CD8-positive, alpha-beta memory T cell (primary cell): ENCODE measurements around the gene CMA1. TPM values are rescaled to one million over a fixed set of nuclear protein-coding genes. Genes with fewer than 3 reads are reported as not detected.
"Not testable (repeated sequence)": the region's sequence is repeated elsewhere in the genome, so short reads cannot be mapped to it uniquely, and the experiment has no call there.

Experiments
- CTCF ChIA-PET: fragments of 350-600 bp; sonication (Branson Sonifier 250); formaldehyde crosslinking; loops from one replicate; lab custom pipeline; 2021; ENCODE audit warnings: antibody characterized with exemption; lab: Charles Lee
- POLR2A ChIA-PET: fragments of 350-600 bp; sonication (Branson Sonifier 250); formaldehyde crosslinking; loops from one replicate; lab custom pipeline; 2021; ENCODE audit warnings: antibody characterized with exemption; lab: Charles Lee
- DNase-seq, 5 donors: peaks; one replicate each; pipeline versions ENCODE4 v3.0.0 to v3.0.0-alpha.2; 2020 to 2022; ENCODE audit warnings: mixed read lengths in 1 of 5
- H3K27ac ChIP-seq: one replicate; pipeline ENCODE4 v1.7.0; 2013; ENCODE audit warnings: low read depth, mild to moderate bottlenecking, low read length, moderate library complexity
- H3K27me3 ChIP-seq: 2 replicates; pipeline ENCODE4 v1.7.0; 2013; ENCODE audit warnings: low read length, mild to moderate bottlenecking; ENCODE audit not compliant: insufficient read depth, poor library complexity, severe bottlenecking
- H3K36me3 ChIP-seq: 2 replicates; pipeline ENCODE4 v1.7.0; 2013; ENCODE audit warnings: mild to moderate bottlenecking, low read length, moderate library complexity; ENCODE audit not compliant: insufficient read depth
- H3K4me1 ChIP-seq: 2 replicates; pipeline ENCODE4 v1.7.0; 2013; ENCODE audit warnings: mild to moderate bottlenecking, low read length, moderate library complexity; ENCODE audit not compliant: insufficient read depth
- H3K4me3 ChIP-seq: 2 replicates; pipeline ENCODE4 v1.7.0; 2013; ENCODE audit warnings: mild to moderate bottlenecking, low read length
- H3K9me3 ChIP-seq: 2 replicates; pipeline ENCODE4 v1.7.0; 2013; ENCODE audit warnings: mild to moderate bottlenecking, low read length
- H3K27ac Mint-ChIP-seq, 8 donors: one replicate each; pipeline ENCODE4 v1.8.0; 2020 to 2021; ENCODE audit warnings: mixed read lengths in 8 of 8, mild to moderate bottlenecking in 6 of 8, inconsistent platforms in 3 of 8, moderate library complexity in 3 of 8
- H3K27me3 Mint-ChIP-seq, 2 donors: one replicate each; pipeline ENCODE4 v1.8.0; 2020 to 2021; ENCODE audit warnings: mixed read lengths in 2 of 2, mild to moderate bottlenecking in 1 of 2, moderate library complexity in 1 of 2
- H3K36me3 Mint-ChIP-seq, 3 donors: one replicate each; pipeline ENCODE4 v1.8.0; 2020 to 2021; ENCODE audit warnings: mixed read lengths in 3 of 3, inconsistent platforms in 1 of 3, mild to moderate bottlenecking in 1 of 3
- H3K4me1 Mint-ChIP-seq, 3 donors: one replicate each; pipeline ENCODE4 v1.8.0; 2020 to 2021; ENCODE audit warnings: mixed read lengths in 3 of 3, inconsistent platforms in 1 of 3, mild to moderate bottlenecking in 1 of 3
- H3K4me3 Mint-ChIP-seq, 7 donors: one replicate each; pipeline ENCODE4 v1.8.0; 2020 to 2021; ENCODE audit warnings: mixed read lengths in 7 of 7, mild to moderate bottlenecking in 6 of 7, moderate library complexity in 4 of 7, inconsistent platforms in 2 of 7
- H3K9me3 Mint-ChIP-seq, 5 donors: one replicate each; pipeline ENCODE4 v1.8.0; 2020 to 2022; ENCODE audit warnings: mixed read lengths in 5 of 5, mild to moderate bottlenecking in 3 of 5, moderate library complexity in 2 of 5, inconsistent platforms in 1 of 5
- polyA plus RNA-seq: library from polyadenylated mRNA; unstranded; fragments of 300-500 nt; fragmentation: Illumina TruSeq; gene quantifications from one replicate; pipeline ENCODE4 v1.2.3, GENCODE V29; 2021
- total RNA-seq, 2 experiments: library from RNA; stranded (reverse); gene quantifications; one replicate each; pipeline ENCODE4 v1.2.3, GENCODE V29; 2021

The CMA1 gene
- total and polyA plus RNA-seq, 3 experiments from 2014 or later, result not detected

- Mint-ChIP-seq H3K27ac (peak overlapping the region in 1 of 8 donors; percentile 63), H3K4me1 (peaks cover 22 to 26% (median 22%) of the 10 kb centered on the region in 3 donors)
- H3K4me3 ChIP-seq, H3K36me3 ChIP-seq, POLR2A ChIA-PET, H3K27me3 Mint-ChIP-seq, H3K4me3 Mint-ChIP-seq, H3K9me3 Mint-ChIP-seq, DNase-seq, H3K27ac ChIP-seq, H3K9me3 ChIP-seq, H3K36me3 Mint-ChIP-seq, H3K27me3 ChIP-seq: not testable (repeated sequence)
- H3K4me1 ChIP-seq, result peaks cover 19% of the 10 kb centered on the region
- CTCF ChIA-PET, result interaction anchor here (1.7 kb wide), 1 partner anchor 8 kb away, joined by 4 read pairs; no protein-coding TSS in a partner anchor
These were observed 25.3 kb downstream of the CMA1 start for GRCh38 chr14:24482699-24483303.

- H3K4me1 Mint-ChIP-seq, result peaks cover 22 to 26% (median 22%) of the 10 kb centered on the region in 3 donors
- no peak overlapping the region for H3K27ac ChIP-seq
- H3K36me3 Mint-ChIP-seq, result peaks cover 0 to 3% (median 0%) of the 10 kb centered on the region in 3 donors
- DNase-seq, result peak in 4 of 5 donors; percentile 12 to 53 (median 14)
- peaks cover 19% of the 10 kb centered on the region for H3K4me1 ChIP-seq
- no peaks in the 10 kb centered on the region for H3K9me3 Mint-ChIP-seq
- no peaks in the 10 kb centered on the region for H3K27me3 Mint-ChIP-seq
- H3K36me3 ChIP-seq, result no peaks in the 10 kb centered on the region
- ChIA-PET CTCF (interaction anchor here (1.1 to 1.7 kb wide), 2 partner anchors 9 to 651 kb away, joined by 4 read pairs; no protein-coding TSS in a partner anchor), POLR2A (no interaction called here)
- no peaks in the 10 kb centered on the region for H3K9me3 ChIP-seq
- no peaks in the 10 kb centered on the region for H3K27me3 ChIP-seq
- H3K27ac Mint-ChIP-seq, result peak overlapping the region in 3 of 8 donors; percentile 46 to 74 (median 68)
- no peak overlapping the region for H3K4me3 ChIP-seq
- H3K4me3 Mint-ChIP-seq, result peak overlapping the region in 4 of 7 donors; percentile 41 to 86 (median 49)
These were observed 26.3 kb downstream of the CMA1 start for GRCh38 chr14:24481622-24482324.

- H3K27me3 ChIP-seq, H3K36me3 ChIP-seq, H3K9me3 ChIP-seq, H3K4me3 Mint-ChIP-seq, H3K36me3 Mint-ChIP-seq, DNase-seq, H3K27me3 Mint-ChIP-seq, CTCF ChIA-PET, POLR2A ChIA-PET, H3K4me3 ChIP-seq, H3K9me3 Mint-ChIP-seq, H3K27ac ChIP-seq, H3K27ac Mint-ChIP-seq: not testable (repeated sequence)
- peaks cover 22 to 26% (median 22%) of the 10 kb centered on the region in 3 donors for H3K4me1 Mint-ChIP-seq
- H3K4me1 ChIP-seq, result peaks cover 19% of the 10 kb centered on the region
These were observed 28.1 kb downstream of the CMA1 start for GRCh38 chr14:24479999-24480398.

GRCh38 chr14:24475261-24475660, 32.8 kb downstream of the CMA1 start:
- H3K4me1 Mint-ChIP-seq, result no peaks in the 10 kb centered on the region
- Histone ChIP-seq H3K27me3 (no peaks in the 10 kb centered on the region), H3K27ac (no peak overlapping the region), H3K36me3 (no peaks in the 10 kb centered on the region), H3K4me1 (no peaks in the 10 kb centered on the region), H3K4me3 (no peak overlapping the region), H3K9me3 (no peaks in the 10 kb centered on the region)
- no peak overlapping the region for H3K27ac Mint-ChIP-seq
- POLR2A ChIA-PET, result no interaction called here
- no peak overlapping the region for H3K4me3 Mint-ChIP-seq
- peaks cover 1 to 3% (median 3%) of the 10 kb centered on the region in 3 donors for H3K36me3 Mint-ChIP-seq
- DNase-seq, result no peak
- no peaks in the 10 kb centered on the region for H3K9me3 Mint-ChIP-seq
- CTCF ChIA-PET, result no interaction called here
- H3K27me3 Mint-ChIP-seq, result peaks cover 4 to 6% of the 10 kb centered on the region in 2 donors

GRCh38 chr14:24473211-24473610, 34.9 kb downstream of the CMA1 start:
- Histone ChIP-seq H3K36me3 (no peaks in the 10 kb centered on the region), H3K27ac (no peak overlapping the region), H3K4me3 (no peak overlapping the region), H3K9me3 (no peaks in the 10 kb centered on the region), H3K27me3 (no peaks in the 10 kb centered on the region), H3K4me1 (no peaks in the 10 kb centered on the region)
- Mint-ChIP-seq H3K27me3 (peaks cover 4 to 6% of the 10 kb centered on the region in 2 donors), H3K4me3 (no peak overlapping the region), H3K27ac (no peak overlapping the region), H3K9me3 (no peaks in the 10 kb centered on the region), H3K36me3 (peaks cover 1 to 3% (median 3%) of the 10 kb centered on the region in 3 donors), H3K4me1 (no peaks in the 10 kb centered on the region)
- ChIA-PET CTCF (no interaction called here), POLR2A (no interaction called here)
- no peak for DNase-seq

- H3K9me3 ChIP-seq, H3K36me3 ChIP-seq, H3K4me1 ChIP-seq, H3K9me3 Mint-ChIP-seq, POLR2A ChIA-PET, H3K4me3 ChIP-seq, H3K4me3 Mint-ChIP-seq, H3K27ac ChIP-seq, DNase-seq, H3K27me3 Mint-ChIP-seq, CTCF ChIA-PET, H3K27ac Mint-ChIP-seq, H3K27me3 ChIP-seq: not testable (repeated sequence)
- peaks cover 4 to 10% (median 9%) of the 10 kb centered on the region in 3 donors for H3K4me1 Mint-ChIP-seq
- peaks cover 1 to 14% (median 5%) of the 10 kb centered on the region in 3 donors for H3K36me3 Mint-ChIP-seq
These were observed 37.6 kb downstream of the CMA1 start for GRCh38 chr14:24470450-24470849.

GRCh38 chr14:24465805-24466204, 42.3 kb downstream of the CMA1 start:
- H3K27ac ChIP-seq, result no peak overlapping the region
- no peaks in the 10 kb centered on the region for H3K27me3 ChIP-seq
- peaks cover 20 to 34% (median 30%) of the 10 kb centered on the region in 3 donors for H3K4me1 Mint-ChIP-seq
- peak overlapping the region in 1 of 7 donors; percentile 45 for H3K4me3 Mint-ChIP-seq
- ChIA-PET POLR2A (no interaction called here), CTCF (no interaction called here)
- H3K9me3 Mint-ChIP-seq, result no peaks in the 10 kb centered on the region
- H3K9me3 ChIP-seq, result no peaks in the 10 kb centered on the region
- peaks cover 26% of the 10 kb centered on the region for H3K4me1 ChIP-seq
- no peak for DNase-seq
- H3K27ac Mint-ChIP-seq, result peak overlapping the region in 1 of 8 donors; percentile 61
- H3K36me3 Mint-ChIP-seq, result peaks cover 0 to 14% (median 7%) of the 10 kb centered on the region in 3 donors
- H3K27me3 Mint-ChIP-seq, result peaks cover 0 to under 1% of the 10 kb centered on the region in 2 donors
- no peak overlapping the region for H3K4me3 ChIP-seq
- H3K36me3 ChIP-seq, result no peaks in the 10 kb centered on the region

- peaks cover 20 to 34% (median 30%) of the 10 kb centered on the region in 3 donors for H3K4me1 Mint-ChIP-seq
- H3K27ac ChIP-seq, result no peak overlapping the region
- no peaks in the 10 kb centered on the region for H3K27me3 Mint-ChIP-seq
- no peaks in the 10 kb centered on the region for H3K27me3 ChIP-seq
- peak overlapping the region in 3 of 8 donors; percentile 40 to 61 (median 56) for H3K27ac Mint-ChIP-seq
- no peaks in the 10 kb centered on the region for H3K36me3 ChIP-seq
- DNase-seq, result no peak
- no peaks in the 10 kb centered on the region for H3K9me3 Mint-ChIP-seq
- peaks cover 0 to 11% (median 7%) of the 10 kb centered on the region in 3 donors for H3K36me3 Mint-ChIP-seq
- no peak overlapping the region for H3K4me3 ChIP-seq
- H3K4me3 Mint-ChIP-seq, result peak overlapping the region in 4 of 7 donors; percentile 3 to 56 (median 38)
- POLR2A ChIA-PET, result no interaction called here
- no peaks in the 10 kb centered on the region for H3K9me3 ChIP-seq
- H3K4me1 ChIP-seq, result peaks cover 26% of the 10 kb centered on the region
- CTCF ChIA-PET, result no interaction called here
These were observed 42.7 kb downstream of the CMA1 start for GRCh38 chr14:24465368-24465767.
